HG03175 (cell line): ENCODE measurements around the gene LRRC26.
A peak's percentile ranks its signal among the peaks of the same experiment; 100 is the strongest.

Experiments
- ATAC-seq: cut with Tn5 transposase; IDR thresholded peaks from one replicate; pipeline ENCODE4 v1.9.1; 2021; ENCODE audit warnings: mild to moderate bottlenecking, moderate library complexity; ENCODE audit not compliant: unreplicated experiment

Gene LRRC26, protein sequence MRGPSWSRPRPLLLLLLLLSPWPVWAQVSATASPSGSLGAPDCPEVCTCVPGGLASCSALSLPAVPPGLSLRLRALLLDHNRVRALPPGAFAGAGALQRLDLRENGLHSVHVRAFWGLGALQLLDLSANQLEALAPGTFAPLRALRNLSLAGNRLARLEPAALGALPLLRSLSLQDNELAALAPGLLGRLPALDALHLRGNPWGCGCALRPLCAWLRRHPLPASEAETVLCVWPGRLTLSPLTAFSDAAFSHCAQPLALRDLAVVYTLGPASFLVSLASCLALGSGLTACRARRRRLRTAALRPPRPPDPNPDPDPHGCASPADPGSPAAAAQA

GRCh38 chr9:137169896-137170358, at the start of gene LRRC26:
LRRC26 (minus strand) TSS chr9:137170051; CDS start chr9:137169943, 108 bp downstream.
- no peak for ATAC-seq

DNA sequence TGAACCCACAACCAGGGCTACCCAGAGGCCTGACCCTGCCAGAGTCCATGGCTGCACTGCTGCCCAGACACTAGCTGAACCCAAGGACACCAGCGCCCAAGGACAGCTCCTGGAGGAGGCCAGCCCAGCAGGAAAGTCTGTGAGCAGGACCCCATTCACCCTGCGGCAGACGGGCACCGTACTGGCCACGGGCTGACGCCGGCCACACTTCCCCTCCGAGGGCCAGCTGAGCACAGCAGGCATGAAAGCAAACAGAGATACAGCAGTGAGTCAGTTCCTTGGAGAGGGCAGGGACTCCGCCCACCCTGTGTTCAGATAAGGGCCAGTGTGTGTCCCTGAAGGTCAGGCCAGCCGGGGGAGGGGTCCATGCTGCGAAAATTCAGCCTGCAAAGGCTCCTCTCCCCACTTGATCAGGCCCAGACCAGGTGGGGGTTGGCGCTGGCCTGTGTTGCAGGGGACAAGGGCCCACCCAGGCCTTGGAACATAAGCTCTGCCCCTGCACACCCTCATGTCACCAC, 49.0 kb upstream of the LRRC26 start:
- ATAC-seq = no peak

- ATAC-seq = no peak
Measured at GRCh38 chr9:137218212-137218753, 48.4 kb upstream of the LRRC26 start.

- no peak for ATAC-seq
Measured at GRCh38 chr9:137217276-137218211, 47.7 kb upstream of the LRRC26 start.

DNA sequence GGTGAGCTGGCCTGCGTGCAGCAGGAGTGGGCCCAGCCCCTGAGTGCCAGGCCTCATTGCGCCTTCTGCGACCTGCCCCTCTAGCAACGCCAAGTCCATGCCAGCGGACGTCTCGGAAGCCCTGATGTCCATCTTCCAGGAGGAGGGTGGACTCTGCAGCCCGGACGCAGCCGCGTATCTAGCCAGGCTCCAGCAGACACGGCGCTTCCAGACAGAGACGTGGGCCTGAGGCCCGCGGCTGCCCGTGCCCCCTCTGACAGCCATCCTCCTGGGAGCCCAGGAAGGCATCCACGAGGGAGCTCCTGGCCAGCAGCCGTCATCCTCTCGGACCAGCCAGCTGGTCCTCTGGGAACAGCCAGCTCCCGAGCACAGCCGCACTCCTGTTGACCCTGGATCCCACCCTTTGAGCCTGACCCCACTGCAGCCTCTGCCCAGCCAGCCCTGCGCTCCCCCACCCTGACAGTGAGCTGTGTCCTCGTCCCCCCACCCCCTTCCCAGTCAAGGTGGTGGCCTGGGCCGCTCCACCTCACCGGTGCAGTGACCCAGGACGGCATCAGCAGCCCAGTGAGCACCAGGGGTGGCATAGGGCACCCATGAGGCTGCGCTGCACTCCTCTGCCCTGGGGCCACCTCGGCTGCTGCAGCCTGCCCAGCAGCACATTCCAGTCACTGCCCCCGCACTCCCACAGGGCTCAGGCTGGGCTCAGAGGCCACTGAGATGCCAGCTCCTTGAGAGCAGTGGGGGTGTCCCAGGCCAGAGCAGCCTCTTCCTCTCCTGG, 46.5 kb upstream of the LRRC26 start:
- ATAC-seq = no peak

DNA sequence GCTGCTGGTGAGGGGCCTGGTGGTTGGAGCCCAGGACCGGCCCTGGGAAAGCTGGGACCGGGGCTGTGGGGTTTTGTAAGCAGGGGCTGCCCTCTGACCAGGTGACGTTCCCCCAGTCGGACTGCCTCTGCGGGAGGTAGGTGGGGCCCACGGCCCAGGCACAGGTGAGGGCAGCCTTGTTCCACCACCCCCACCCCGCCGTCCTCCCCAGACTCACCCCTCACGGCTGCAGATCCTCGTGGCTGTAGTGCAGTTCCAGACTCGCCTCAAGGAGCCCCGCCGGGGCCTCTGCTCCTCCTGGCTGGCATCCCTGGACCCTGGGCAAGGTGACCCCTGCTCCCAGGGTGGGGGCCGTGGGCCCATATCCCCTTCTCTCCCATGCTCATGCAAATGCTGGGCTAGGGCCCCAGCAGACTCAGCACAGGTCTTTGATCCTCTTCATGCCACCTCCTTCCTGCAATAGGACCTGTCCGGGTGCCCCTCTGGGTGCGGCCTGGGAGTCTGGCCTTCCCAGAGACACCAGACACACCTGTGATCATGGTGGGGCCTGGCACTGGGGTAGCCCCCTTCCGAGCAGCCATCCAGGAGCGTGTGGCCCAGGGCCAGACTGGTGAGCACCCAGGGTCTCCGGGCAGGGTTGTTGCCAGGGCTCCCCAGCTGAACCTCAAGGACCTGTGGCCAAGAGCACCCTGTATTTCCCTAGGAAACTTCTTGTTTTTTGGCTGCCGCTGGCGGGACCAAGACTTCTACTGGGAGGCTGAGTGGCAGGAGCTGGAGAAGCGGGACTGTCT, 45.5 kb upstream of the LRRC26 start:
- ATAC-seq = no peak

- ATAC-seq = no peak
Measured at GRCh38 chr9:137214620-137215019, 44.8 kb upstream of the LRRC26 start.

GRCh38 chr9:137213160-137214060, 43.6 kb upstream of the LRRC26 start:
- ATAC-seq = no peak

GRCh38 chr9:137212520-137212919, 42.7 kb upstream of the LRRC26 start:
- no peak for ATAC-seq

DNA sequence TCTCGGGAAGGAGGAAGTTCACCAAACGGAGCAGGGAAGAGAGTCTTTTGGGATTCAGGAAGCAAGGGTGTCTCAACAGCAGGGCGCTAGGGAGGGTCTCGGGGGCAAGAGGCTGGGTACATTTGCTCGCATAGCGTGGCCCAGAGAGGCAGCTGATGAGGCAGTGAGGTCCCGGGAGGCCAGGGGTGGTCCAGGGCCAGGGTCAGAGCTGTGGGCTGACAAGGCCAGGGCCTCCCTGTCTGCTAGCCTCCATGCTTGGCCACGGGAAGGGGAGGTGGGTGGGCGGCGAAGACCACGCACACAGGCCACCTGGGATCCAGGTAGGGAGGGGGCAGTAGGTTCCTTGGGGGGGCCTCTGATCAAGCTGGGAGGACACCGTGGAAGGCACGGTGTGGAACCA, 41.7 kb upstream of the LRRC26 start:
- no peak for ATAC-seq

DNA sequence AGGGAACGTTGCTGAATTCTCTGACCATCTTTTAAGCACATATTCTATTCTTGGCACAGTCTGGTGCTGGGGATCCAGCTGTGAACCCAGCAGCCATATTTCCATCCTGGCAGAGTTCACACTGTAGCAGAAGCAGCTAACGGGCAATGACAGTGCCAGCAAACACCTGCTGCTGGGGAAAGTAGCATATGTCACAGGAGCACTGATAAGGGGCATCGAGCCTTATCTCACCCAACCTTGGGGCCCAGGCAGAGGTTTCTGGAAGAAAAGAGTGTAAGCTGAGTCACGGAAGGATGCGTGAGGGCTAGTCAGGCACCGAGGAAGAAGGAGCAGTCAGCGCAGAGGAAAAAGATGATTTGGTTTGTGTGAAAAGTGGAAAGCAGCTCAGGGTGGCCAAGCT, 36.8 kb upstream of the LRRC26 start:
- ATAC-seq = no peak

GRCh38 chr9:137205126-137206069, 35.5 kb upstream of the LRRC26 start, which contains the start of the genes NDOR1 and TMEM203:
NDOR1 (plus strand) TSS chr9:137205700; CDS start chr9:137205778, 78 bp downstream.
TMEM203 (minus strand) TSS chr9:137205648; CDS start chr9:137205414, 234 bp downstream.
- peak; percentile 52 for ATAC-seq

DNA sequence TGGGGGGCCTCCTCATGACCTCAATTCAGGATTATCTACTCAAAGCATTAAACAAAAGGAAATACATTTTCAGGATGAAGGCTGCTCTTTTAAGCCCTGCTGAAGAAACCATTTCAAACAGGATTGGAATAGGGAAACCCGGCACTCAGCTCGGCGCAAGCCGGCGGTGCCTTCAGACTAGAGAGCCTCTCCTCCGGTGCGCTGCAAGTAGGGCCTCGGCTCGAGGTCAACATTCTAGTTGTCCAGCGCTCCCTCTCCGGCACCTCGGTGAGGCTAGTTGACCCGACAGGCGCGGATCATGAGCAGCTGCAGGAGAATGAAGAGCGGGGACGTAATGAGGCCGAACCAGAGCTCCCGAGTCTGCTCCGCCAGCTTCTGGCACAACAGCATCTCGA, 34.9 kb upstream of the LRRC26 start:
- ATAC-seq = no peak

GRCh38 chr9:137202966-137203365, 33.1 kb upstream of the LRRC26 start:
- no peak for ATAC-seq

- no peak for ATAC-seq
Measured at GRCh38 chr9:137201205-137201868, 31.5 kb upstream of the LRRC26 start.

GRCh38 chr9:137200311-137201204, 30.7 kb upstream of the LRRC26 start, which contains the start of gene TPRN:
TPRN (minus strand) TSS chr9:137200741; CDS start chr9:137200711, 30 bp downstream.
- ATAC-seq = peak; percentile 87
